H1 (cell line): Measurements from ENCODE around the gene CD99. TPM values are rescaled to one million over a fixed set of nuclear protein-coding genes. Genes with fewer than 3 reads are reported as not detected.

Experiments
- CTCF ChIA-PET: fragments of 300-600 bp; sonication (Branson Sonifier 250); formaldehyde crosslinking; loops from one replicate; lab custom pipeline; 2021; ENCODE audit not compliant: partially characterized antibody; lab: Charles Lee
- POLR2A ChIA-PET: fragments of 300-600 bp; sonication (Branson Sonifier 250); formaldehyde crosslinking; loops from one replicate; lab custom pipeline; 2021; ENCODE audit warnings: inconsistent platforms; ENCODE audit not compliant: partially characterized antibody; lab: Charles Lee
- DNase-seq, 2 experiments: peaks; one replicate each; pipeline versions ENCODE4 v3.0.0 to v3.0.0-alpha.2; 2010 to 2022; ENCODE audit warnings: low spot score in 2 of 2, low read depth in 1 of 2, mixed read lengths in 1 of 2
- FAIRE-seq: peaks from 2 replicates; lab custom pipeline; 2011; peaks lifted over from hg19 to GRCh38; lab: Jason Lieb, UNC
- H2AFZ ChIP-seq: 2 replicates; pipeline ENCODE4 v1.8.1; 2012; ENCODE audit warnings: low read length, inconsistent platforms
- H2AK5ac ChIP-seq: 2 replicates; pipeline ENCODE4 v1.6.1; 2013; ENCODE audit warnings: low read depth, low read length
- H2BK120ac ChIP-seq: replicated peaks from 2 replicates; pipeline ENCODE3; 2013; ENCODE audit warnings: low read depth, low read length, inconsistent platforms
- H2BK12ac ChIP-seq: 2 replicates; pipeline ENCODE4 v1.6.1; 2013; ENCODE audit warnings: low read depth, low read length
- H2BK15ac ChIP-seq: 2 replicates; pipeline ENCODE4 v1.6.1; 2013; ENCODE audit warnings: low read length
- H2BK20ac ChIP-seq: 2 replicates; pipeline ENCODE4 v1.6.1; 2013; ENCODE audit warnings: low read length
- H2BK5ac ChIP-seq: 2 replicates; pipeline ENCODE4 v1.6.1; 2013; ENCODE audit warnings: low read depth, low read length
- H3K14ac ChIP-seq: 2 replicates; pipeline ENCODE4 v1.6.1; 2013; ENCODE audit warnings: inconsistent platforms; ENCODE audit not compliant: insufficient read length
- H3K18ac ChIP-seq: 2 replicates; pipeline ENCODE4 v1.6.1; 2013; ENCODE audit warnings: low read length; ENCODE audit errors: extremely low read depth
- H3K23ac ChIP-seq: 2 replicates; pipeline ENCODE4 v1.6.1; 2013; ENCODE audit warnings: inconsistent platforms; ENCODE audit not compliant: insufficient read length
- H3K23me2 ChIP-seq: 2 replicates; pipeline ENCODE4 v1.6.1; 2013; ENCODE audit warnings: low read depth, low read length
- H3K27ac ChIP-seq: 2 replicates; pipeline ENCODE4 v1.6.1; 2011; ENCODE audit warnings: low read depth, low read length, inconsistent platforms
- H3K27me3 ChIP-seq, 4 experiments: replicated peaks in 1 of 4; 1 replicate in 1 of 4; 2 replicates in 3 of 4; pipeline versions ENCODE4 v1.6.1 to v1.8.1; 2011 to 2013; ENCODE audit warnings: low read length in 3 of 4, mild to moderate bottlenecking in 3 of 4, inconsistent platforms in 2 of 4, mixed read lengths in 2 of 4, moderate library complexity in 1 of 4; ENCODE audit not compliant: control insufficient read depth in 3 of 4, insufficient read depth in 3 of 4; ENCODE audit errors: extremely low read depth in 1 of 4
- H3K36me3 ChIP-seq, 4 experiments: 2 replicates each; pipeline versions ENCODE4 v1.6.1 to v1.8.1; 2011 to 2013; ENCODE audit warnings: mild to moderate bottlenecking in 4 of 4, low read length in 3 of 4, moderate library complexity in 2 of 4, control low read depth in 1 of 4, inconsistent platforms in 1 of 4; ENCODE audit not compliant: insufficient read depth in 4 of 4, control insufficient read depth in 2 of 4
- H3K4ac ChIP-seq: replicated peaks from 2 replicates; pipeline ENCODE3; 2013; ENCODE audit warnings: low read length, low read depth, mixed read lengths, inconsistent platforms; ENCODE audit not compliant: insufficient read length
- H3K4me1 ChIP-seq, 4 experiments: replicated peaks in 1 of 4; 1 replicate in 1 of 4; 2 replicates in 3 of 4; pipeline versions ENCODE4 v1.6.1 to v1.8.1; 2011 to 2013; ENCODE audit warnings: low read length in 3 of 4, inconsistent platforms in 2 of 4, mixed read lengths in 1 of 4; ENCODE audit not compliant: insufficient read depth in 4 of 4, control insufficient read depth in 3 of 4
- H3K4me2 ChIP-seq, 2 experiments: 2 replicates each; pipeline versions ENCODE4 v1.6.1 to v1.8.1; 2011 to 2013; ENCODE audit warnings: low read depth in 2 of 2, low read length in 2 of 2, control low read depth in 1 of 2, inconsistent platforms in 1 of 2, mild to moderate bottlenecking in 1 of 2; ENCODE audit not compliant: insufficient read depth in 1 of 2
- H3K4me3 ChIP-seq, 4 experiments: fragments of 200-600, 300-600 bp in 1 of 4; sonication (generic), shearing (Covaris generic), sonication (Bioruptor Twin) in 1 of 4; 2 replicates each; pipeline versions ENCODE4 v1.5.1 to v1.8.1; 2011 to 2016; ENCODE audit warnings: low read length in 4 of 4, low read depth in 3 of 4, control low read depth in 2 of 4, inconsistent platforms in 2 of 4, mild to moderate bottlenecking in 2 of 4, mixed read lengths in 1 of 4, moderate library complexity in 1 of 4; ENCODE audit not compliant: insufficient read depth in 2 of 4; ENCODE audit errors: extremely low read depth in 1 of 4
- H3K56ac ChIP-seq: replicated peaks from 2 replicates; pipeline ENCODE3; 2013; ENCODE audit warnings: low read depth, mild to moderate bottlenecking, mixed read lengths, low read length, inconsistent platforms; ENCODE audit not compliant: insufficient read length
- H3K79me1 ChIP-seq: 2 replicates; pipeline ENCODE4 v1.6.1; 2013; ENCODE audit warnings: low read depth, low read length, control low read depth
- H3K79me2 ChIP-seq, 2 experiments: 2 replicates each; pipeline versions ENCODE4 v1.6.1 to v1.8.1; 2012 to 2013; ENCODE audit warnings: low read length in 2 of 2, mild to moderate bottlenecking in 2 of 2, inconsistent platforms in 1 of 2; ENCODE audit not compliant: insufficient read depth in 2 of 2, control insufficient read depth in 1 of 2
- H3K9ac ChIP-seq, 4 experiments: replicated peaks in 1 of 4; 1 replicate in 1 of 4; 2 replicates in 3 of 4; pipeline versions ENCODE4 v1.6.1 to v1.8.1; 2011 to 2013; ENCODE audit warnings: low read depth in 3 of 4, low read length in 3 of 4, control low read depth in 2 of 4, mild to moderate bottlenecking in 2 of 4, moderate library complexity in 2 of 4, inconsistent platforms in 1 of 4; ENCODE audit errors: extremely low read depth in 1 of 4
- H3K9me3 ChIP-seq, 2 experiments: 2 replicates each; pipeline versions ENCODE4 v1.6.1 to v1.8.1; 2012 to 2013; ENCODE audit warnings: mild to moderate bottlenecking in 2 of 2, moderate library complexity in 2 of 2, control low read depth in 1 of 2, inconsistent platforms in 1 of 2, low read depth in 1 of 2, low read length in 1 of 2, mixed read lengths in 1 of 2; ENCODE audit not compliant: insufficient read depth in 2 of 2
- H4K20me1 ChIP-seq, 2 experiments: replicated peaks in 1 of 2; 2 replicates each; pipeline versions ENCODE3 to v1.8.1; 2011 to 2013; ENCODE audit warnings: inconsistent platforms in 2 of 2, low read length in 2 of 2, mild to moderate bottlenecking in 1 of 2; ENCODE audit not compliant: insufficient read depth in 2 of 2, control insufficient read depth in 1 of 2
- H4K5ac ChIP-seq: 2 replicates; pipeline ENCODE4 v1.6.1; 2013; ENCODE audit warnings: low read length, low read depth, mixed read lengths, inconsistent platforms; ENCODE audit not compliant: insufficient read length
- H4K8ac ChIP-seq: 2 replicates; pipeline ENCODE4 v1.8.0; 2013; ENCODE audit warnings: mild to moderate bottlenecking, moderate library complexity, low read length, inconsistent platforms; ENCODE audit not compliant: insufficient read depth; ENCODE audit errors: extremely low read depth
- H4K91ac ChIP-seq: replicated peaks from 2 replicates; pipeline ENCODE3; 2013; ENCODE audit warnings: low read length, mixed read lengths, inconsistent platforms; ENCODE audit not compliant: insufficient read length
- CHD2 ChIP-seq: IDR thresholded peaks from 2 replicates; pipeline ENCODE4 v1.6.1; 2012; ENCODE audit warnings: low read length, improper control_type of control experiment
- CREB1 ChIP-seq: IDR thresholded peaks from 2 replicates; pipeline ENCODE4 v1.6.1; 2012; ENCODE audit warnings: inconsistent platforms
- HDAC2 ChIP-seq, 2 experiments: fragments of 300-600 bp in 1 of 2; sonication (generic) in 1 of 2; IDR thresholded peaks; 2 replicates each; pipeline ENCODE4 v1.6.1; 2011 to 2012; ENCODE audit warnings: low read depth in 2 of 2, low read length in 2 of 2, mild to moderate bottlenecking in 2 of 2, moderate library complexity in 2 of 2, borderline replicate concordance in 1 of 2, inconsistent platforms in 1 of 2
- NANOG ChIP-seq: IDR thresholded peaks from 2 replicates; pipeline ENCODE4 v1.6.1; 2011; ENCODE audit warnings: low read length, low read depth, mild to moderate bottlenecking, inconsistent platforms; ENCODE audit not compliant: insufficient read depth, poor library complexity, severe bottlenecking
- RBBP5 ChIP-seq: IDR thresholded peaks from 2 replicates; pipeline ENCODE4 v1.7.1; 2012; ENCODE audit warnings: low read depth, mild to moderate bottlenecking, inconsistent platforms, low read length, moderate library complexity, borderline replicate concordance
- RXRA ChIP-seq: IDR thresholded peaks from 2 replicates; pipeline ENCODE4 v1.6.1; 2011; ENCODE audit warnings: low read depth, mild to moderate bottlenecking, low read length, moderate library complexity; ENCODE audit not compliant: insufficient read depth
- SP4 ChIP-seq: IDR thresholded peaks from 2 replicates; pipeline ENCODE4 v1.6.1; 2012; ENCODE audit warnings: low read length, inconsistent platforms
- TEAD4 ChIP-seq: IDR thresholded peaks from 2 replicates; pipeline ENCODE4 v1.6.1; 2012; ENCODE audit warnings: low read depth, low read length, inconsistent platforms, mixed read lengths
- WGBS, 2 experiments: shearing (Covaris generic) in 1 of 2; methylation state at CpG; one replicate each; pipeline versions ENCODE4 v1.1.6 to v1.1.7; 2013 to 2015; ENCODE audit warnings: low lambda C conversion rate in 2 of 2, mixed read lengths in 2 of 2, inconsistent platforms in 1 of 2, low coverage in 1 of 2, missing lambda C conversion rate in 1 of 2; ENCODE audit not compliant: insufficient replicate concordance in 2 of 2, insufficient coverage in 1 of 2, insufficient read length in 1 of 2; ENCODE audit errors: extremely low coverage in 1 of 2, missing lambda C conversion rate in 1 of 2; 5-methylcytosine and 5-hydroxymethylcytosine counted together
- polyA plus RNA-seq, 7 experiments: library from polyadenylated mRNA; depleted of rRNA in 3 of 7; stranded (reverse) in 5 of 7; unstranded in 2 of 7; fragments of >200 nt in 5 of 7; fragments of 200-250 nt in 2 of 7; gene quantifications; 1 replicate in 5 of 7; 2 replicates in 1 of 7; 4 replicates in 1 of 7; pipeline versions ENCODE4 v1.2.1 to v1.2.3, GENCODE V29; 2011 to 2013; ENCODE audit warnings: missing spikeins in 2 of 7, mixed read lengths in 2 of 7
- total RNA-seq: library from RNA; stranded (reverse); fragmentation: NEBNext Ultra II Directional; extraction: Animal tissue kit (Norgen Biotek cat#: 25700); gene quantifications from 2 replicates; pipeline ENCODE4 v1.2.1, GENCODE V29; 2021

Gene CD99
- total and polyA plus RNA-seq, 2 of the 8 experiments (the other 6 are each of a cell fraction or from before 2014, with no cell fraction given), result 30.1 to 47.8 TPM

- Histone ChIP-seq H4K5ac (no peak overlapping the region), H3K9me3 (peaks cover 0 to 4% of the 10 kb centered on the region in 2 experiments; a peak in 1 of 4 replicates), H3K36me3 (peaks cover 0 to 5% (median 3%) of the 10 kb centered on the region in 4 experiments; a peak in 4 of 8 replicates), H3K9ac (no peak overlapping the region), H2BK20ac (no peak overlapping the region), H3K27ac (no peak overlapping the region), H4K20me1 (no peaks in the 10 kb centered on the region), H2AK5ac (no peak overlapping the region), H3K4ac (no peak overlapping the region), H2BK15ac (no peak overlapping the region), H3K56ac (no peak overlapping the region), H3K79me1 (no peaks in the 10 kb centered on the region), H2BK12ac (no peak overlapping the region), H3K4me1 (no peaks in the 10 kb centered on the region), H2BK5ac (no peak overlapping the region), H4K8ac (no peak overlapping the region), H3K4me2 (no peak overlapping the region), H3K18ac (no peak overlapping the region), H3K14ac (no peak overlapping the region), H3K23ac (no peak overlapping the region), H4K91ac (no peak overlapping the region), H3K23me2 (no peaks in the 10 kb centered on the region; the same call in 1 of the 2 replicates), H3K79me2 (no peaks in the 10 kb centered on the region), H3K27me3 (no peaks in the 10 kb centered on the region), H2BK120ac (no peak overlapping the region), H2AFZ (no peak overlapping the region), H3K4me3 (no peak overlapping the region)
- 88% methylated on average over 4 of the region's 4 CpGs; no CpG with 5 or more reads in 1 of the 2 experiments for WGBS, 2 experiments
- TF ChIP-seq HDAC2 (IDR thresholded peaks at IDR 0.05; ENCODE audit: borderline replicate concordance in 1 of 2, low read depth in 2 of 2, low read length in 2 of 2) (no peak), RBBP5 (no peak), CREB1 (no peak), NANOG (no peak), CHD2 (no peak), TEAD4 (no peak), RXRA (no peak), SP4 (no peak)
- DNase-seq (no peak), FAIRE-seq (no peak)
- ChIA-PET POLR2A (no interaction called here), CTCF (no interaction called here)
Measured at GRCh38 chrX:2735270-2735669, 44.2 kb downstream of the CD99 start.
